NB4 (cell line): ENCODE measurements around the gene SLC35B2.

ENCODE experiments used
- CTCF ChIP-seq: IDR thresholded peaks from one replicate; pipeline ENCODE4 v1.5.1; 2012; ENCODE audit warnings: low read depth, low read length
- MAX ChIP-seq: IDR thresholded peaks from 2 replicates; pipeline ENCODE4 v1.6.1; 2011; ENCODE audit warnings: low read depth, low read length
- MYC ChIP-seq: IDR thresholded peaks from 2 replicates; pipeline ENCODE4 v1.6.1; 2011; ENCODE audit warnings: low read depth, low read length
- POLR2A ChIP-seq: IDR thresholded peaks from 2 replicates; pipeline ENCODE4 v1.6.1; 2011; ENCODE audit warnings: mild to moderate bottlenecking; ENCODE audit not compliant: insufficient read length; ENCODE audit errors: extremely low read depth

DNA sequence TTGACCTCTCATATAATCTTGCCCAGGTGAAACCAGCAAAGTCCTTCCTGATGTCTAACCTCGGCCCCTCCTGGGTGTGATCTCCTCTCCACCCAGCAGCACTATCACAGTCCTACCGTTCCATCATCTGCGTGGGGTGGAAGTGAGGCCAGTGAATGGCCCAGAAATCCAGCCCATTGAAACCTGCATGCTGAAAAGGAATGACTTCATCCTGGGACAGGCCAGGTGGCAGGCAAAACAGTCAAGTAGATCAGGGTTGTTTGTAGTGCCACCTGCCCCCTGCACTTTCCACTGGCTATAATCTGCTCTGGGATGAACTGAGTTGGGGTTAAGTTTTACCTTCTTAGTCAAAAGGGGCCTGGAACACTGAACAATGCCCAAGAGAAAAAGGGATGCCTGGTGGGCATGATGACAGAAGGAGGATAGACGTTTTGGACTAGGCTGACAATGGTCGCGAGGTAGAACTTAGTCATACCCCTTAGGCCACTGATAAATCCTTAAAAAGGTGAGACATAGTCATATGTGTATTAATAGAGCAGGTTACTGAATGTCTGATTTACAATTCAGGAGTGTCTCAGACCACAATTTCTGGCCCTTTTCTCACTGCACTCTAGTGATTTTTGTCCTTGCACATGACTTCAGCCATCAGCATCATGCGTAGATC lies 18.5 kb downstream of the SLC35B2 start:
- TF ChIP-seq CTCF (no peak), POLR2A (no peak), MAX (no peak), MYC (no peak)
